Ascending aorta (tissue), 2 donors: ENCODE results near the gene ASAP2. TPM values are rescaled to one million over a fixed set of nuclear protein-coding genes. Genes with fewer than 3 reads are reported as not detected.

Experiments
- DNase-seq, 2 donors: peaks; one replicate each; pipeline ENCODE4 v3.0.0-alpha.2; 2019; ENCODE audit warnings: low spot score in 2 of 2
- H3K27ac ChIP-seq, 2 donors: fragments of 200-600 bp; sonication (generic); one replicate each; pipeline ENCODE4 v1.5.1; 2016 to 2017; ENCODE audit warnings: mild to moderate bottlenecking in 1 of 2
- H3K27me3 ChIP-seq: fragments of 200-600 bp; sonication (generic); one replicate; pipeline ENCODE4 v1.5.1; 2017
- H3K36me3 ChIP-seq, 2 donors: fragments of 200-600 bp; sonication (generic); one replicate each; pipeline ENCODE4 v1.5.1; 2016
- H3K4me1 ChIP-seq, 2 donors: fragments of 200-600 bp; sonication (generic); one replicate each; pipeline ENCODE4 v1.5.1; 2016 to 2017; ENCODE audit warnings: mild to moderate bottlenecking in 1 of 2
- H3K4me3 ChIP-seq, 2 donors: fragments of 200-600 bp; sonication (generic); one replicate each; pipeline ENCODE4 v1.5.1; 2016 to 2017; ENCODE audit warnings: mild to moderate bottlenecking in 1 of 2
- H3K9me3 ChIP-seq, 2 donors: fragments of 200-600 bp; sonication (generic); one replicate each; pipeline ENCODE4 v1.5.1; 2016
- CTCF ChIP-seq, 3 experiments: fragments of 200-600 bp in 2 of 3; fragments of 450-650 bp in 1 of 3; sonication (generic) in 2 of 3; IDR thresholded peaks; one replicate each; pipeline ENCODE4 v1.5.1; 2016 to 2019; ENCODE audit warnings: antibody characterized with exemption in 3 of 3, mild to moderate bottlenecking in 1 of 3, moderate library complexity in 1 of 3
- intact Hi-C: fragments of 100-400 bp; cut with DNase I; formaldehyde crosslinking; loops from one replicate; pipeline ENCODE4 v1.15.1; 2023
- total RNA-seq: library from RNA; depleted of rRNA; stranded (reverse); fragments of >200 nt; gene quantifications from one replicate; pipeline ENCODE4 v1.1.0, GENCODE V29; 2016

Gene ASAP2
- total RNA-seq, 1 donor from 2014 or later, result 56.9 TPM

GRCh38 chr2:9300214-9300613 lies 93.6 kb downstream of the ASAP2 start:
- intact Hi-C loops, result no loop called here
- Histone ChIP-seq H3K4me1 (peaks cover 0 to 18% of the 10 kb centered on the region in 2 donors), H3K4me3 (no peak overlapping the region), H3K27ac (peak overlapping the region in 1 of 2 donors; percentile 21), H3K36me3 (peaks cover 0 to 5% of the 10 kb centered on the region in 2 donors), H3K9me3 (no peaks in the 10 kb centered on the region), H3K27me3 (no peaks in the 10 kb centered on the region)
- TF ChIP-seq CTCF (IDR thresholded peaks at IDR 0.05), result no peak
- DNase-seq, result peak in 1 of 2 donors; percentile 47

- H3K27ac ChIP-seq, result no peak overlapping the region
- no peaks in the 10 kb centered on the region for H3K27me3 ChIP-seq
- peak in 1 of 2 donors; percentile 60 for DNase-seq
- H3K9me3 ChIP-seq, result no peaks in the 10 kb centered on the region
- peaks cover 0 to 18% of the 10 kb centered on the region in 2 donors for H3K4me1 ChIP-seq
- no peak for TF ChIP-seq CTCF (IDR thresholded peaks at IDR 0.05)
- intact Hi-C loops, result no loop called here
- no peak overlapping the region for H3K4me3 ChIP-seq
- H3K36me3 ChIP-seq, result peaks cover 0 to 5% of the 10 kb centered on the region in 2 donors
These were observed 94.3 kb downstream of the ASAP2 start for GRCh38 chr2:9300829-9301453.

GRCh38 chr2:9302755-9303154 lies 96.1 kb downstream of the ASAP2 start:
- intact Hi-C loops, result no loop called here
- no peak for TF ChIP-seq CTCF (IDR thresholded peaks at IDR 0.05)
- no peak overlapping the region for H3K4me3 ChIP-seq
- H3K9me3 ChIP-seq, result no peaks in the 10 kb centered on the region
- peaks cover 0 to 5% of the 10 kb centered on the region in 2 donors for H3K36me3 ChIP-seq
- peaks cover 8 to 22% of the 10 kb centered on the region in 2 donors for H3K4me1 ChIP-seq
- no peak for DNase-seq
- no peaks in the 10 kb centered on the region for H3K27me3 ChIP-seq
- H3K27ac ChIP-seq, result no peak overlapping the region

GRCh38 chr2:9303528-9304225 lies 97.1 kb downstream of the ASAP2 start:
- DNase-seq, result no peak
- no peaks in the 10 kb centered on the region for H3K27me3 ChIP-seq
- H3K27ac ChIP-seq, result no peak overlapping the region
- H3K36me3 ChIP-seq, result peaks cover 0 to 5% of the 10 kb centered on the region in 2 donors
- TF ChIP-seq CTCF (IDR thresholded peaks at IDR 0.05), result no peak
- no peak overlapping the region for H3K4me3 ChIP-seq
- intact Hi-C loops, result no loop called here
- no peaks in the 10 kb centered on the region for H3K9me3 ChIP-seq
- H3K4me1 ChIP-seq, result peaks cover 10 to 30% of the 10 kb centered on the region in 2 donors

GRCh38 chr2:9306911-9307310 lies 100.3 kb downstream of the ASAP2 start:
- no peaks in the 10 kb centered on the region for H3K27me3 ChIP-seq
- no peak for DNase-seq
- H3K36me3 ChIP-seq, result no peaks in the 10 kb centered on the region
- intact Hi-C loops, result no loop called here
- no peak overlapping the region for H3K4me3 ChIP-seq
- peaks cover 10 to 50% of the 10 kb centered on the region in 2 donors for H3K4me1 ChIP-seq
- H3K9me3 ChIP-seq, result no peaks in the 10 kb centered on the region
- no peak for TF ChIP-seq CTCF (IDR thresholded peaks at IDR 0.05)
- peak overlapping the region; percentile 77 to 80 for H3K27ac ChIP-seq
